ENCODE data around the gene COL4A6.
"Not testable (repeated sequence)": the region's sequence is repeated elsewhere in the genome, so short reads cannot be mapped to it uniquely, and the experiment has no call there.

COL4A6 gene

GRCh38 chrX:108397627-108398391, 40.4 kb downstream of the COL4A6 start:
- DNase-seq: no peak

DNA sequence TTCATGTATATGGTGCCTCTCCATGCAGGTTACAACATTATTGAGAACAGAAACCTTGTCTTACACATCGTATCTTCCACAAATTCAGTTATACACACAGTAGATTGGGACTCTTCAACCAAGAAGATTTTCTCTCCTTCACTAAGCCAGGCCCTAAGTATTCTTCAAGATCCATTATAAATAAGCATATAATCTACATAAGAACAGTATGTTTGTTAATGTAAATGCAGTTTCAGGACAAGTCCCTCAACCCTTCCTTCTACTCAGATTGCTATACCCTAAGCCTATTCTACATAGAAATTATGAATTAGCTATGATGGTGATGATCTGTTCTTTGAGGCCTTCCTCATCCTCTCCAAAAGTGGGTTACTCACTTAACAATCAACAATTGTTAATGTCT, 41.2 kb downstream of the COL4A6 start:
- no peak for DNase-seq

DNA sequence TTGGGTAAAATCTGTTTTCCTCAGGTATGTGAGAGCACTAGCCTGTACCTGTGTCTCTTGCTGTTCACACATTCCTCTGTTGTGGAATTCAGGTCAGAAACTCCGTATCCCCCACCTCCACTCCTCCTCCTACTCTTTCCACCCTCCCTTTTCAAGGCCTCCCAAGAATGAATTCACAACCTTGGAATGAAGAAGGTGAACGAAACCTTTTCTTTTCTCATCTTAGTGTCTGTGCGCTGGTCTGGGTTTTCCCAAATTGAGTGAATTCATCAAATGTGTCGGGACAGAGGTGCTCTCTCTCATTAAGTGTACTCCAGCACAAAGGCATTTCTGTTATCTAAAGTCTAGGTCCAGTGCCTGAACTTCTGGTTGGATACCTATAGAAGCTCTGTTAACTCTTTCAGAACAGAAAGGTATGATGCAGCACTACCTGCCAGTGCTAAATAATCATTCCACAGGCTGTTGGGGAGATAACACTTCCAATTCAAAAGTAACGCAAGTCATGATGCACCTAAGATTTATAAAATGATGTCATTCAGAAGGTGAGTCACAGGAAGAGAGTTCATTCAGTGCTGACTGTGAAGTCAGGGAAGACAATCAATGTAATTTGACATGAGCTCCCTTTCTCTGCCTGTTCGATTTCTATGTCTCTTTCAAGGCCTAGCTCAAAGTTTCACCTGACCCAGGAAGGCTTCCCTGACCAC, 41.9 kb downstream of the COL4A6 start:
- DNase-seq: no peak

- not testable (repeated sequence) for DNase-seq
Measured at GRCh38 chrX:108390976-108391717, 47.1 kb downstream of the COL4A6 start.

DNA sequence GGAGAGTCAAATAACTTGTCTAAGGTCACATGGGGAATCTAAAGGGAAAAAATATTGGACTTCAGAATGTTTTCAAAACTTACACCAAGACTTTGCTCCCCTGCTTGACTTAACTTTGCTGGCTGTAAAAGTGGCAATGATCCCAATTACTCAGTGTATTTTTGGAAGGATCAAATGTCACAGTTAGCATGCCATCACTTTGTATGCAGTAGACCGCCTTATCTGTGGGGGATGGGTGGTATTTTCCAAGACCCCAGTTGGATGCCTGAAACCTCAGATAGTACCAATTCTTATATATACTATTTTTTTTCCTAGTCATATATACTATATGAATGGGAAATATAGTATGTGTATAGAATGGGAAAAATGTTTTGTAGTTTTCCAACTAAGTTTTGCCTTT, 53.4 kb downstream of the COL4A6 start:
- DNase-seq: no peak

GRCh38 chrX:108380222-108380621, 58.0 kb downstream of the COL4A6 start:
- DNase-seq: no peak

GRCh38 chrX:108376821-108377220, 61.4 kb downstream of the COL4A6 start:
- not testable (repeated sequence) for DNase-seq

DNA sequence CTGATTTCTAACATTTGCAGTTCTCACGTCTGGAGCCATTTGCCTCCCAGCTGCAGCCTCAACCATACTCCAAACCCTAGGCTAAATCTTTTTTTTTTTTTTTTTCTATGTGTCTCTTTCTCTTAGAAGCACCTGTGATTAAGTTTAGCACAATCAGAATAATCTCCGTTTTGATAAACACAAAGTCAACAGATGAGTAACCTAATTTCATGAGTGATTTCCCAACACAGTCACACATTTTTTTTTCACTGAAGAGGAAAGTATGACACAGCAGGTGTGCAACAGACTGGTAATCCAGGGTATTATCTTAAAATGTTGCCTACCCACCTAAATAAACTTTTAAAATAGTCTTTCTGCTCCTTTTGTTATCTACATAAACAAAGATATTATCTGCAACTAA, 62.6 kb downstream of the COL4A6 start:
- not testable (repeated sequence) for DNase-seq

GRCh38 chrX:108366644-108367406, 71.4 kb downstream of the COL4A6 start:
- no peak for DNase-seq

DNA sequence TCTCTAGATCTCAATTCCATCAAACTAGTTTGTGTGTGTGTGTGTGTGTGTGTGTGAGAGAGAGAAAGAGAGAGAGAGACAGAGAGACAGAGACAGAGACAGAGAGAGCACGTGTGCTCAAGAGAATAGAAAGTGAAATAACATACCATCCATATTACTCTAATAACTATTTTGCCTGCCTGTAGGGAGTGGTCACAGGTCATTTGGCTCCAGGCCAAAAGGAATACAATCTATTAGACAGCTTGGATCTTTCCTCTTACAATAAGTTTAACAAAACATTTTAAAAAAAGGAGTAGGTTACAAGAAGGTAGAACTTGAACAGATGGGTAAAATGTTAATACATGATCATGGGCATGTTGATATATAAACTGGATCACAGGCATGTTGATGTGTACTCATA, 76.2 kb downstream of the COL4A6 start:
- no peak for DNase-seq

DNA sequence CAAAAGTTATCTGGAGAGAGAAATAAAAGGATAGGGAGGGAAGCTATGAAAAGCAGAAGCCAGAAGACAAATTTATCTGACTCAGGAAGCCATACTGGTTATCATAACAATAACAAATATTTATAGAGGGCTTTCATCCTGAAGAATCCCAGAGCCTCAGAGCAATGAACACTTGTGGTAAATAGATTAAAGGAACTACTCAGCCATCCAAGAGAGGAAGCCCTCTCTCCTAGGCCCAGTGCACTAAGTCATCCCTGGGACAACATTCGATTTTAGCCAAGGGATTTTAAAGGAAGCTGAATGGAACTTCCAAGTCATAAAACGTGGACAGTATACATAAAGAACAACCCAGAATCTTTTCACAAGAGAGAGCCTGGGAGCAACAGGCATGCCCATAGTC, 76.9 kb downstream of the COL4A6 start:
- no peak for DNase-seq

DNA sequence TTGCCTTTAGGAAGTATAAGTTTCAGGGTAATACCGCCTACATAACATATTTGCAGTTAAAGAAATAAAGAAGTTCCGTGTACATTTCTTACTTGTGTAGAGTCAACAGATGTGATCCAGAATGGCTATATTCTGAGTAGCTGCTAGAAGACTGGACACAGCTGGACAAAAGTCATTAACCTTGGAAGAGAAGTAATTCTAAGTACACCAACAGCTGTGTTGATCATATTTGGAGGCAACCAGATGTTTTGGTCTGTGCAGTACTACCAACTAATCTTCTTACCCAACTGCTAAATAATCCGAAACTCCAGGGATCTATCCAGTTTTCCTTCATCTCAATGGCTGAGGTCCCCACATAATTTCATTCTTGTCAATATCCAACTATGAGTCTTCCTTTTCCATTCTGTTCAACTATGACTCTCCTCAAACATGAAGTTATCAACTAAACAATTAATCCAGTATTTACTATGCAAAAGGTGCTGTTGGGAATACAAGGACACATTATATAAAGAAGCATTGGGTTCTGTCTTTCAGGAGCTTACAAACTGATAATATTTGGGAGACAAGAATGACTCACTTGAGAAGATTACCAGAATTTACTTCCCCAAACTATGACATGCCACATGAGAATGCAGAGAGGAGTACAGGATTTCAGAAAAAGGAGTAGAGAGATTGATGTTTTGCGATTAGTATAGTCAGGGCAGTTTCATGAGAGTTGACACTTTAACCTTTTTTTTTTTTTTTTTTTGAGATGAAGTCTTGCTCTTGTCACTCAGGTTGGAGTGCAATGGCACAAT, 78.2 kb downstream of the COL4A6 start:
- DNase-seq: no peak

DNA sequence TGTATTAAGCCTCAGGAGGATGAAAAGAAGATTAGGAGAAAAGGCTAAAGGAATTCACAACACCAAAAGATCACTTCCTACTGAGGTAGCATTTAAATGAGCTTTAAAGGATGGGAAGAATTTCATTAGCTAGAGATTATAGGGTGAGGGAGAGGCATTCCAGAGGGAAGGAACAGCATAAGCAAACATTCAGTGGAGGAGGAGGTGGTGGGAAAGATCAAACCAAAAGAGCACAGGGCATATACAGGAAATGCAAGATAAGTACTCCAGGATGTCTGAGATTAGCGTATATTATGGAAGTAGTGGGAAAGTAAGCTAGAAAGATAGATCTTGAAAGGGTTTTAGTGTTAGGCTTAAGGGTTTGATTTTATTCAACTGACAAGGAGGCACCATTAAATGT, 84.8 kb downstream of the COL4A6 start:
- DNase-seq: no peak

- DNase-seq: no peak
Measured at GRCh38 chrX:108349210-108349609, 89.0 kb downstream of the COL4A6 start.

GRCh38 chrX:108348525-108348924, 89.7 kb downstream of the COL4A6 start:
- no peak for DNase-seq

- no peak for DNase-seq
Measured at GRCh38 chrX:108347800-108348199, 90.4 kb downstream of the COL4A6 start.

DNA sequence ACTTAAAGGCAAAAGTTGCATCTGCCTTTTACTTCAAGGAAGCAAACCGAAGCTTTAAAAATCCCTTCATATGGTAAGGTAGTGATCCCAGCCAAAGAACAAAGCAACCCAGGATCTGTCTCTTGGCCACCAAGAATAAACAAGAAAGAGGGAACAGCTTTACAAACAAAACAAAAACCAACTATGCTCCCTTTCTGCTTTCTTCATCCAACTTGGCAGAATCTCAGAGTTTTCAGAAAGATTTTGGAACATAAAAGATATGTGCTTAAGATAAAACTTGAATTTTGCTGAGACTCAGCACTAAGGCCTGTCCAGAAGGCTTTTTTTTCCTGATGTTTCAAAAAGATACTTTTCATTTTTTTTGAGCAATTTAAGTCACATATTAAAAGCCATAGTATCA, 94.0 kb downstream of the COL4A6 start:
- DNase-seq: no peak

GRCh38 chrX:108341947-108342346, 96.3 kb downstream of the COL4A6 start:
- DNase-seq: no peak

- DNase-seq: no peak
Measured at GRCh38 chrX:108332281-108332680, 105.9 kb downstream of the COL4A6 start.

DNA sequence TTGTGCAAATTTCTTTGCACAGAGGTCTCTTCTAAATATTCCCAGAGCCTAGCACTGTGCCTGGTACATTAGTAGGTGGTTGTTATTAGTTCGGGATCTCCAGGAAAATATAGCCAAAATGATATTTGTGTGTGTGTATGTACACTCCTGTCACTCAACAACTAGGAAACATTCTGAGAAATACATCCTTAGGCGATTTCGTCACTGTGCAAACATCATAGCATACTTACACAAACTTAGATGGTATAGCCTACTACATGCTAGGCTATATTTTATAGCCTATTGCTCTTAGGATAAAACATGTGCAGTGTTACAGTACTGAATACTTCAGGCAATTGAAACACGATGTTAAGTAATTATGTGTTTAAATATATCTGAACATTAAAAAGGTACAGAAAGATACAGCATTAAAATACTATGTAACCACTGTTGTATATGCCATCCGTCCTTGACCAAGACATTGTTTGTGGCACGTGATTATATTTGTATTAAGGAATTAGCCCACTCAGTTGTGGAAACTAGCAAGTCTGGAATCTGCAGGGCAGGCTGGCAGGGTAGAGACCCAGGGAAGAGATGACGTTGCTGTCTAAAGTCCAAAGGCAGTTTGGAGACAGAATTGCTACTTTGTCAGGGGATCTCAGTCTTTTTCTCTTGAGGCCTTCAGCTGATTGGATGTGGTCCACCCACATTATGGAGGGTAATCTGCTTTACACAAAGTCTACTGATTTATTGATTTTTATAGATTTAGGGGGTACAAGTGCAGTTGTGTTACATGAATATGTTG, 106.9 kb downstream of the COL4A6 start:
- no peak for DNase-seq

GRCh38 chrX:108323751-108324150, 114.5 kb downstream of the COL4A6 start:
- no peak for DNase-seq
